Measurements from ENCODE around the gene HEATR1. TPM values are rescaled to one million over a fixed set of nuclear protein-coding genes. Genes with fewer than 3 reads are reported as not detected.
"Not testable (repeated sequence)": the region's sequence is repeated elsewhere in the genome, so short reads cannot be mapped to it uniquely, and the experiment has no call there.

The HEATR1 gene
- total RNA-seq, 1 donor from 2014 or later: 34.6 TPM

DNA sequence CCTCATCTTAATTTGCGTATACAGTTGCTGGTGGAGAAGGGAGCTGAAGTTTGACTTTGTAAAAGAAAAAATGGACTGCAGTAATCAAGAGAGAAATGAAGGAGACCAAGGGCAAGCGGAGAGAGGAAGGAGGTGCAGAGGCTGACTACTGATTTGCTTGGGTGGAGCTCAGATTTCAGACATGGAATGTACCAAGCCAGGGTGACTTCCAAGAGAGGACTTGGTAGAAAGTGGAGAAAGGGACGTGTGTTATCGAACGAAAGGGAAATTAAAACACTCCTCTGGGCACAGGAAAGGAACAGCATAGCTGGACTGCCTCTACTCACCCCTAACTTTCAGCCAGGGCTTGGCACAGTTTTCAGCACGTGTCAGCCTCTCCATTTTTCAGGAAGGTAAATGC, 15.1 kb upstream of the HEATR1 start:
- TF ChIP-seq, protein P1, sequence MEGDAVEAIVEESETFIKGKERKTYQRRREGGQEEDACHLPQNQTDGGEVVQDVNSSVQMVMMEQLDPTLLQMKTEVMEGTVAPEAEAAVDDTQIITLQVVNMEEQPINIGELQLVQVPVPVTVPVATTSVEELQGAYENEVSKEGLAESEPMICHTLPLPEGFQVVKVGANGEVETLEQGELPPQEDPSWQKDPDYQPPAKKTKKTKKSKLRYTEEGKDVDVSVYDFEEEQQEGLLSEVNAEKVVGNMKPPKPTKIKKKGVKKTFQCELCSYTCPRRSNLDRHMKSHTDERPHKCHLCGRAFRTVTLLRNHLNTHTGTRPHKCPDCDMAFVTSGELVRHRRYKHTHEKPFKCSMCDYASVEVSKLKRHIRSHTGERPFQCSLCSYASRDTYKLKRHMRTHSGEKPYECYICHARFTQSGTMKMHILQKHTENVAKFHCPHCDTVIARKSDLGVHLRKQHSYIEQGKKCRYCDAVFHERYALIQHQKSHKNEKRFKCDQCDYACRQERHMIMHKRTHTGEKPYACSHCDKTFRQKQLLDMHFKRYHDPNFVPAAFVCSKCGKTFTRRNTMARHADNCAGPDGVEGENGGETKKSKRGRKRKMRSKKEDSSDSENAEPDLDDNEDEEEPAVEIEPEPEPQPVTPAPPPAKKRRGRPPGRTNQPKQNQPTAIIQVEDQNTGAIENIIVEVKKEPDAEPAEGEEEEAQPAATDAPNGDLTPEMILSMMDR (IDR thresholded peaks at IDR 0.05): no peak
- DNase-seq (ENCODE audit: extremely low spot score, unreplicated experiment): no peak
- Mint-ChIP-seq H3K27me3 (ENCODE audit: unreplicated experiment) (peaks cover 34% of the 10 kb centered on the region), H3K9me3 (ENCODE audit: unreplicated experiment) (peaks cover 4% of the 10 kb centered on the region), H3K27ac (ENCODE audit: unreplicated experiment) (no peak overlapping the region), H3K36me3 (ENCODE audit: unreplicated experiment) (no peaks in the 10 kb centered on the region), H3K4me3 (ENCODE audit: unreplicated experiment) (no peak overlapping the region), H3K4me1 (ENCODE audit: unreplicated experiment) (no peaks in the 10 kb centered on the region)

DNA sequence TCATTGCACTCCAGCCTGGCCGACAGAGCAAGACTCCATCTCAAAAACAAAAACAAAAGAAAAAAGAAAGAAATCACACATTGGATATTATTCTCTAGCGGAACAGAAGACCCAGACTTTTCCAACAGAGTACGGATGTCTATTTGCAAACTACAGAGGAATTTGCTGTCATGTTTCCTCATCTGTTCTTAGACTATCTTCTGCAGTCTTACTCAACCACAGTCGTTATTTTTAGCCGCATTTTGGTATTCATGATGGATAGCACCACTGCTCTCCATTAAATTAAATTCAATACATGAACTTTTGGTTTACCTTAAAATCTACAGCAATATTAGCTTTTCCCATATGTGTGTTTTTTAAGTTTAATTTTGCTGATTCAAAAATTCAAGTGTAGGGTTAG, 14.2 kb upstream of the HEATR1 start:
- TF ChIP-seq, protein P1 (IDR thresholded peaks at IDR 0.05): no peak
- Mint-ChIP-seq H3K36me3 (ENCODE audit: unreplicated experiment) (no peaks in the 10 kb centered on the region), H3K27ac (ENCODE audit: unreplicated experiment) (no peak overlapping the region), H3K4me1 (ENCODE audit: unreplicated experiment) (no peaks in the 10 kb centered on the region), H3K27me3 (ENCODE audit: unreplicated experiment) (peaks cover 34% of the 10 kb centered on the region), H3K9me3 (ENCODE audit: unreplicated experiment) (peaks cover 4% of the 10 kb centered on the region), H3K4me3 (ENCODE audit: unreplicated experiment) (no peak overlapping the region)
- DNase-seq (ENCODE audit: extremely low spot score, unreplicated experiment): no peak

- Mint-ChIP-seq H3K4me3 (ENCODE audit: unreplicated experiment) (no peak overlapping the region), H3K27ac (ENCODE audit: unreplicated experiment) (no peak overlapping the region), H3K9me3 (ENCODE audit: unreplicated experiment) (no peaks in the 10 kb centered on the region), H3K27me3 (ENCODE audit: unreplicated experiment) (peaks cover 49% of the 10 kb centered on the region), H3K4me1 (ENCODE audit: unreplicated experiment) (no peaks in the 10 kb centered on the region), H3K36me3 (ENCODE audit: unreplicated experiment) (no peaks in the 10 kb centered on the region)
- TF ChIP-seq, protein P1 (IDR thresholded peaks at IDR 0.05): no peak
- no peak for DNase-seq (ENCODE audit: extremely low spot score, unreplicated experiment)
These were observed 11.3 kb upstream of the HEATR1 start for GRCh38 chr1:236615399-236616148.

DNA sequence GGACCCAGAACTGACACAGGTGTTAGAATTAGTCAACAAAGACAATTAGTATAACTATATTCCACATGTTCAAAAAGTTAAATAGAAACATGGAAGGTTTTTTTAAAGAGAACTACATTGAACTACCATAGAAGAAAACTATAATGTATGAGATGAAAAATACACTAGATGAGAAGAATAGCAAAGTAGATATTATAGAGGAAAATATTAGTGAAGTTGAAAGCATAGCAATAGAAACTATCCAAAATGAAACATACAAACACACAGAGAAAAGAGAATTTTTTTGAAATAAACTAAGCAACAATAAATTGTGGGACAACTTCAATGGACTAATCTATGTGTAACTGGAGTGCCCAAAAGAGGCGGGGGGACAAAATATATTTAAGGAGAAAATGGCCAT, 8.0 kb upstream of the HEATR1 start:
- TF ChIP-seq, protein P1 (IDR thresholded peaks at IDR 0.05): no peak
- peaks cover 56% of the 10 kb centered on the region for H3K27me3 Mint-ChIP-seq (ENCODE audit: unreplicated experiment)
- H3K4me1 Mint-ChIP-seq (ENCODE audit: unreplicated experiment): no peaks in the 10 kb centered on the region
- H3K27ac Mint-ChIP-seq (ENCODE audit: unreplicated experiment): no peak overlapping the region
- DNase-seq (ENCODE audit: extremely low spot score, unreplicated experiment): no peak
- H3K36me3 Mint-ChIP-seq (ENCODE audit: unreplicated experiment): no peaks in the 10 kb centered on the region
- no peak overlapping the region for H3K4me3 Mint-ChIP-seq (ENCODE audit: unreplicated experiment)
- no peaks in the 10 kb centered on the region for H3K9me3 Mint-ChIP-seq (ENCODE audit: unreplicated experiment)

DNA sequence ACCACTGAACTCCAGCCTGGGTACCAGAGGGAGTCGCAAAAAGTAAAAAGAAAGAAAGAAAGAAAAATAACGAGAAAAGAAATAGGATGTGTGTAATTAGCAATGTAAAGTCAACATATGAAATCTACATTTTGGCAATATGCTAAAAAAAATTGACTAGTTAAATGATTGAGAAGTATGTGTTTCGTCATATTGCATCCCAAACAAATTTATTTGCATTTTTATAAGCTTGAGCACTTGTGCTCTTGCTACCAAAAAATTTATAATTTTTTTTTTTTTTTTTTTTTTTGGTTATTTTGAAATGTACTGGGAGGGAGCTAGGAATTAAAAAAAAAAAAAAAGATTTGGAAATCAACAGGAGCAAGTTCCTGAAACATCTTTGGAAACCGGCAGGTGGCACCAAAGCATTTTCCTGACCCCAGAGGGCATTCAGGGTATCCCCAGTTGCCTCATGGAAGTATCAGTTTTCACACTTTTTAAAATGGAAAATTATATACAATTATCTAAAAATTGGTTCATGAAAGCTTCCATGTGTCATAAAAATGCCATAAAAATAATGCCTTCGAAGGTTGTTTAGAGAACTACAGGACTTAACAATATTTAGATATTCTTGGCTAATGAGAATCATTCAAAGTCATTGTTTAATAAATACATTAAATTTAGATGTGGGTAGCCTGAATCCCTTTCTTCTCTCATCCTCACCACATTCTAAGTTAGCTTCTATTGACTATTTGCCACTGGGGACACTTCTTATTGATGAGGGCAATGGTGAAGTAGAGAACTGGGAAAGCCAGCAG, 4.8 kb upstream of the HEATR1 start:
- TF ChIP-seq, protein P1 (IDR thresholded peaks at IDR 0.05): peak; percentile 59
- no peaks in the 10 kb centered on the region for H3K36me3 Mint-ChIP-seq (ENCODE audit: unreplicated experiment)
- H3K27ac Mint-ChIP-seq (ENCODE audit: unreplicated experiment): no peak overlapping the region
- no peak overlapping the region for H3K4me3 Mint-ChIP-seq (ENCODE audit: unreplicated experiment)
- DNase-seq (ENCODE audit: extremely low spot score, unreplicated experiment): no peak
- peaks cover 4% of the 10 kb centered on the region for H3K4me1 Mint-ChIP-seq (ENCODE audit: unreplicated experiment)
- peaks cover 46% of the 10 kb centered on the region for H3K27me3 Mint-ChIP-seq (ENCODE audit: unreplicated experiment)
- no peaks in the 10 kb centered on the region for H3K9me3 Mint-ChIP-seq (ENCODE audit: unreplicated experiment)

DNA sequence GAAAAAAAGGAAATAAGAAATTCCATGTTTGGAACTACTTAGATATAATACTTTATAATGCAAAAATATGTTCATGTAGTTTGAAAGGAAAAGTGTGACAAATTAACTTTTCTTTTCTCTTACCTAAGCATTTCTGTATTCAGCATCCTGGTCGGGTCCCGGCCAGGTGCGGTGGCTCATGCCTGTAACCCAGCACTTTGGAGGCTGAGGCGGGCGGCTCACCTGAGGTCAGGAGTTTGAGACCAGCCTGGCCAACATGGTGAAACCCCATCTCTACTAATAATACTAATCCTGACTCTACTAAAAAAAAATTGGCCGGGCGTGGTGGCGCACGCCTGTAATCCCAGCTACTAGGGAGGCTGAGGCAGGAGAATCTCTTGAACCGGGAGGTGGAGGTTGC, 3.3 kb upstream of the HEATR1 start:
- not testable (repeated sequence) for H3K9me3 Mint-ChIP-seq (ENCODE audit: unreplicated experiment); H3K27ac Mint-ChIP-seq (ENCODE audit: unreplicated experiment); DNase-seq (ENCODE audit: extremely low spot score, unreplicated experiment); H3K4me3 Mint-ChIP-seq (ENCODE audit: unreplicated experiment); H3K36me3 Mint-ChIP-seq (ENCODE audit: unreplicated experiment)
- peaks cover 43% of the 10 kb centered on the region for H3K27me3 Mint-ChIP-seq (ENCODE audit: unreplicated experiment)
- peaks cover 16% of the 10 kb centered on the region for H3K4me1 Mint-ChIP-seq (ENCODE audit: unreplicated experiment)

Measured in osteocyte (in vitro differentiated cells).